SK-N-SH (cell line): ENCODE data around the gene AHCTF1.
"Not testable (repeated sequence)": the region's sequence is repeated elsewhere in the genome, so short reads cannot be mapped to it uniquely, and the experiment has no call there.

Experiments
- CTCF ChIP-seq: fragments of 200-600 bp; sonication (generic); IDR thresholded peaks from 2 replicates; pipeline ENCODE4 v1.6.1; 2017; ENCODE audit warnings: antibody characterized with exemption, mild to moderate bottlenecking, moderate library complexity
- EP300 ChIP-seq, 2 experiments: IDR thresholded peaks; 2 replicates each; pipeline versions ENCODE4 v1.4.0 to v1.6.1; 2012; ENCODE audit warnings: borderline replicate concordance in 1 of 2, low read depth in 1 of 2, low read length in 1 of 2
- MAX ChIP-seq: IDR thresholded peaks from 2 replicates; pipeline ENCODE4 v1.4.0; 2012; ENCODE audit warnings: low read depth
- USF2 ChIP-seq: fragments of 150-350 bp; IDR thresholded peaks from 2 replicates; pipeline ENCODE4 v1.6.1; 2017; ENCODE audit warnings: antibody characterized with exemption, low read length, low read depth, borderline replicate concordance

GRCh38 chr1:246840761-246841160 is 91.0 kb downstream of the AHCTF1 start:
- TF ChIP-seq CTCF; MAX; EP300 (IDR thresholded peaks at IDR 0.05; ENCODE audit: borderline replicate concordance in 1 of 2, low read depth in 1 of 2, low read length in 1 of 2); USF2: not testable (repeated sequence)
